ENCODE data around the gene SVEP1.
"Not testable (repeated sequence)": the region's sequence is repeated elsewhere in the genome, so short reads cannot be mapped to it uniquely, and the experiment has no call there.

SVEP1 gene

GRCh38 chr9:110447476-110447875 lies 132.1 kb downstream of the SVEP1 start:
- DNase-seq = no peak

- DNase-seq = no peak
These were observed 133.4 kb downstream of the SVEP1 start for GRCh38 chr9:110446171-110446570.

- no peak for DNase-seq
These were observed 134.6 kb downstream of the SVEP1 start for GRCh38 chr9:110444911-110445310.

GRCh38 chr9:110443866-110444220 lies 135.7 kb downstream of the SVEP1 start:
- DNase-seq = no peak

GRCh38 chr9:110443146-110443865 lies 136.2 kb downstream of the SVEP1 start:
- DNase-seq = peak in 2 of 58 donors; percentile 9 to 16

- no peak for DNase-seq
These were observed 138.7 kb downstream of the SVEP1 start for GRCh38 chr9:110440796-110441195.

- DNase-seq = peak in 15 of 58 donors; percentile 1 to 47 (median 6)
These were observed 139.4 kb downstream of the SVEP1 start for GRCh38 chr9:110440172-110440571.

- peak in 6 of 58 donors; percentile 1 to 35 (median 20) for DNase-seq
These were observed 147.3 kb downstream of the SVEP1 start for GRCh38 chr9:110432253-110432652.

GRCh38 chr9:110429453-110429852 lies 150.1 kb downstream of the SVEP1 start:
- no peak for DNase-seq

- peak in 16 of 58 donors; percentile 2 to 40 (median 9) for DNase-seq
These were observed 151.9 kb downstream of the SVEP1 start for GRCh38 chr9:110427497-110428104.

- DNase-seq = no peak
These were observed 153.4 kb downstream of the SVEP1 start for GRCh38 chr9:110426052-110426709.

GRCh38 chr9:110414471-110414870 lies 165.1 kb downstream of the SVEP1 start:
- DNase-seq = no peak

- no peak for DNase-seq
These were observed 168.6 kb downstream of the SVEP1 start for GRCh38 chr9:110410961-110411360.

- DNase-seq = no peak
These were observed 170.9 kb downstream of the SVEP1 start for GRCh38 chr9:110408598-110408997.

- no peak for DNase-seq
These were observed 173.6 kb downstream of the SVEP1 start for GRCh38 chr9:110405858-110406443.

- DNase-seq = no peak
These were observed 175.1 kb downstream of the SVEP1 start for GRCh38 chr9:110404473-110404872.

GRCh38 chr9:110399983-110400382 lies 179.6 kb downstream of the SVEP1 start:
- no peak for DNase-seq

- DNase-seq = not testable (repeated sequence)
These were observed 180.5 kb downstream of the SVEP1 start for GRCh38 chr9:110398992-110399391.

GRCh38 chr9:110391826-110392485 lies 187.6 kb downstream of the SVEP1 start:
- DNase-seq = no peak

GRCh38 chr9:110389148-110389750 lies 190.3 kb downstream of the SVEP1 start:
- DNase-seq = no peak

GRCh38 chr9:110383491-110383890 lies 196.1 kb downstream of the SVEP1 start:
- no peak for DNase-seq

All from anterior cingulate cortex (tissue), 58 donors.